Measurements from ENCODE around the gene RALGAPB.
"Not testable (repeated sequence)": the region's sequence is repeated elsewhere in the genome, so short reads cannot be mapped to it uniquely, and the experiment has no call there.

RALGAPB gene

DNA sequence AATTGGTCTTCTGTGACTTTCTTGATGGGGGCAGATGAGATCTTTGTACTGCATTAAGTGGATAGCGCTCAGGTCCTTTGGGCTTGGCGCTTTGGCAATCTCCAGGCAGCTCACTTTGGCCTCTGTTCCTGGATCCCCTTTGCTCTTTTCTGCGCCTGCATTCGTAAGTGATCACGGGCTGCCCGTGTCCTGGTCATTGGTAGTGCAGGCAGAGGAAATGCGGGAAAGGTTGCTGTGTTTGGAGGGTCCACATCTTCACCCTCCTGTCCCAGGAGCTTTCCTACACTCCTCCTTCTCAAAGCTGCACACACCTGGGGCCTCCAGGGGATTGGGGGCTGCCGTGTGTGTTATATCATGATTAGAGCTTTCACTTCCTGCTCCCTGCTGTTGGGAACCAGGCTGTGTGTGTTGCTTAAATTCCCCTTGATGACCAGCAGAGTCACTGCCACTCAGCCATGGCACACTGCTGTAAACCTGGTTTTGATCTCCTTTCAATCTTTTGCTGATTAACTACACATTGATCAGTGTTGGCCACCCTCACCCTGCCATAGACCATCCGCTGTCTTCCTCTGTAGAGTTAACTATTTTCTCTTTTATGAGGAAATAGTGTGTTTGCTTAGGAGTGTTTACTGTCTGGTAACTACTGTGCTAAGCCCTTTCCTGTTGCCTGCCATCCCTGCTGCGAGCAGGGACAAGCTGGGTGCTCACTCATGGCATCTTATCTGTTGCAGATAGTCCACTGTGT lies 24.5 kb upstream of the RALGAPB start:
- no peak for DNase-seq

- DNase-seq, result no peak
These were observed 23.6 kb upstream of the RALGAPB start for GRCh38 chr20:38449046-38449445.

- no peak for DNase-seq
These were observed 22.1 kb upstream of the RALGAPB start for GRCh38 chr20:38450412-38450975.

GRCh38 chr20:38452880-38453624 lies 19.6 kb upstream of the RALGAPB start:
- DNase-seq, result no peak

- DNase-seq, result no peak
These were observed 18.7 kb upstream of the RALGAPB start for GRCh38 chr20:38453941-38454340.

DNA sequence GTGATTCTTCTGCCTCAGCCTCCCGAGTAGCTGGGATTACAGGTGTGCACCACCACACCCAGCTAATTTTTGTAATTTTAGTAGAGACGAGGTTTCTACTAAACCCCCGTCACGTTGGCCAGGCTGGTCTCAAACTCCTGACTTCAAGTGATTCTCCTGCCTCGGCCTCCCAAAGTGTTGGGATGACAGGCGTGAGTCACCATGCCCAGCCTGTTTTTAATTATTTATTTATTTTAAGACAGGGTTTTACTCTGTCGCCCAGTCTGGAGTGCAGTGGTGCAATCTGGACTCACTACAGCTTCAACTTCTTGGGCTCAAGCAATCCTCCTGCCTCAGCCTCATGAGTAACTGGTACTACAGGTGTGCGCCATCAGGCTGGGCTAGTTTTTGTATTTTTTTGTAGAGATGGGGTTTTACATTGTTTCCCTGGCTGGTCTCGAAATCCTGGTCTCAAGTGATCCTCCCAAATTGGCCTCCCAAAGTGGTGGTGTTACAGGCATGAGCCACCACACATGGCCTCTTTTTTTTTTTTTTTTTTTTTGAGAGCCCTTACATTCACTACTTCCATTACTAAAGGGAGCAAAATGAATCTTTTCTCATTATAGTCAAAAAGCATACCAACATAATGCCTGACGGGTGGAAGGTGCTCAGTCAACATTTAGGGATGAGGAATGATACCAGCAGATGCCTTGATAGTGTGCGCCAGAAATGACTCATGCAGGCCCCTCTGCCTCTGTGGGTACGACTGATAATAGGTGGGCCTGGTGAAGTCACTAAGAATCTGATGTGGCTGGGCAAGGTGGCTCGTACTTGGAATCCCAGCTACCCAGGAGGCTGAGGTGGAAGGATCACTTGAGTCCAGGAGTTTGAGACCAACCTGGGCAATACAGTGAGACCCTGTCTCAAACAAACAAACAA lies 17.8 kb upstream of the RALGAPB start:
- no peak for DNase-seq

DNA sequence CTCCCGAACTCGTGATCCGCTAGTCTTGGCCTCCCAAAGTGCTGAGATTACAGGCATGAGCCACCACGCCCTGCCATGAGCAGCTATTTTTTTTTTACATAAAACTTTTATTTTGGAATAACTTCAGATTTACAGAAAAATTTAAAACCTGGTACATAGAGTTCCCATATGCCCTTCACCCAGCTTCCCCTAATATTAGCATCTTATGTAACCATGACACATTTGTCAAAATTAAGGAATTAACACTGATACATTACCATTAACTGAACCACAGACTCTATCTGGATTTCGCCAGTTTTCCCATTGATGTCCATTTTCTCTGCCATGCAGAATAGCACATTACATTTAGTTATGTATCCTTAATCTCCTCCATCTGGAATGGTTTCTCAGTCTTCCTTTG lies 14.3 kb upstream of the RALGAPB start:
- DNase-seq, result no peak

GRCh38 chr20:38460040-38460623 lies 12.5 kb upstream of the RALGAPB start:
- no peak for DNase-seq

DNA sequence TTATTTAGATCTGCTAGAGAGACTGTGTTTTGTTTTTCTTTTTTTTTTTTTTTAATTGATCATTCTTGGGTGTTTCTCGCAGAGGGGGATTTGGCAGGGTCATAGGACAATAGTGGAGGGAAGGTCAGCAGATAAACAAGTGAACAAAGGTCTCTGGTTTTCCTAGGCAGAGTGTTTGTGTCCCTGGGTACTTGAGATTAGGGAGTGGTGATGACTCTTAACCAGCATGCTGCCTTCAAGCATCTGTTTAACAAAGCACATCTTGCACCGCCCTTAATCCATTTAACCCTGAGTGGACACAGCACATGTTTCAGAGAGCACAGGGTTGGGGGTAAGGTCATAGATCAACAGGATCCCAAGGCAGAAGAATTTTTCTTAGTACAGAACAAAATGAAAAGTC lies 12.0 kb upstream of the RALGAPB start:
- DNase-seq, result not testable (repeated sequence)

DNA sequence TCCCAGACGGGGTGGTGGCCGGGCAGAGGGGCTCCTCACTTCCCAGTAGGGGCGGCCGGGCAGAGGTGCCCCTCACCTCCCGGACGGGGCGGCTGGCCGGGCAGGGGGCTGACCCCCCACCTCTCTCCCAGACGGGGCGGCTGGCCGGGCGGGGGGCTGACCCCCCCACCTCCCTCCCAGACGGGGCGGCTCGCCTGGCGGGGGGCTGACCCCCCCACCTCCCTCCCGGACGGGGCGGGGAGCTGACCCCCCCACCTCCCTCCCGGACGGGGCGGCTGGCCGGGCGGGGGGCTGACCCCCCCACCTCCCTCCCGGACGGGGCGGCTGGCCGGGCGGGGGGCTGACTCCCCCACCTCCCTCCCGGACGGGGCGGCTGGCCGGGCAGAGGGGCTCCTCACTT lies 11.5 kb upstream of the RALGAPB start:
- DNase-seq, result not testable (repeated sequence)

DNA sequence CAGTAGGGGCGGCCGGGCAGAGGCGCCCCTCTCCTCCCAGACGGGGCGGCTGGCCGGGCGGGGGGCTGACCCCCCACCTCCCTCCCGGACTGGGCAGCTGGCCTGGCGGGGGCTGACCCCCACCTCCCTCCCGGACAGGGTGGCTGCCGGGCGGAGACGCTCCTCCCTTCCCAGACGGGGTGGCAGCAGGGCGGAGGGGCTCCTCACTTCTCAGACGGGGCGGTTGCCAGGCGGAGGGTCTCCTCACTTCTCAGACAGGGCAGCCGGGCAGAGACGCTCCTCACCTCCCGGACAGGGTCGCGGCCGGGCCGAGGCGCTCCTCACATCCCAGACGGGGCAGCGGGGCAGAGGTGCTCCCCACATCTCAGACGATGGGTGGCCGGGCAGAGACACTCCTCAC lies 11.1 kb upstream of the RALGAPB start:
- not testable (repeated sequence) for DNase-seq

GRCh38 chr20:38466171-38466570 lies 6.5 kb upstream of the RALGAPB start:
- no peak for DNase-seq

- no peak for DNase-seq
These were observed 5.7 kb upstream of the RALGAPB start for GRCh38 chr20:38466983-38467382.

DNA sequence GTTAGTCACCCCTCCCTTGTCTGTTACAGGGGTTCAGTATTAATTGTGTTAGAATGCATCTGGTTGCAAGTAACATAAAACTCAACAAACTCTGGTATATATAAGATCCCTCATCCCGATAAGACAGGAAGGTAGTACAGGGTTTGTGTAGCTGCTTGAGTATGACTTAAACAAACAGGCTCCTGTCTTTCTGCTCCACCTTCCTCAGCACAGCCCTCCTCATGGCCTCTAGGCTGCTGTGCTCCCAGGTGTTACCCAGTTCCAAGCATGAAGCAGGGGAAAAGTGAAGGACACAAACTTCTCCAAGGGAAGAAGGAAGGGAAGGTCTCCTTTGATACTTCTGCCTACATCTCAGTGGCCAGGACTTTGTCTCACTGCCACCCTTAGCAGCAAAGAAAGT lies 1.4 kb upstream of the RALGAPB start:
- DNase-seq, result no peak

DNA sequence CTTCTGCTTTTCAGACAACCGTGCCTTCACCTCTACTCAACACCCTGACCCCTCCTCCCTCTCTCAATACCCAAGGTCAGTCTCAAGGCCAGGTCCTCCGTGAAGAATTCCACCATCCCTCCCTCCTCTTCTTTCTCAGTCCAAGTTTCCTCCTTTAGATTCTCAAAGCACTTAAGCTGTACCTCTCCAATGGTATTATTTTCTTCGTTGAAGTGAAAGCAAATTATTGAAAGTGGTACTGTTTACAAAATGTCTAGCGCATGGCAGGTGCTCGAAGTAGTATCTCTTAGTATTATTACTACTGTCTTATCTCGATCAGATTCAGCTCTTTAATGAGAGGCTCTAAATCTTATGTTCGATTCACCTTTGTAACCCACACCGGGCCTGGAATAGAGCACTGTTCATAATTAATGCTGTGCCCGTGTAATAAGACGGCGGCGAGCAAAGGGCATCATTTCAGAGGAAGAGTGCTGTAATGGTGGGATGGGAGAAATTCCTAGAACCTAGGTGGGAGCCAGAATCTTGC lies 593 bp upstream of the RALGAPB start:
- no peak for DNase-seq

- no peak for DNase-seq
These were observed 738 bp downstream of the RALGAPB start for GRCh38 chr20:38473367-38473795.

GRCh38 chr20:38477747-38478146 lies 5.1 kb downstream of the RALGAPB start:
- DNase-seq, result no peak

DNA sequence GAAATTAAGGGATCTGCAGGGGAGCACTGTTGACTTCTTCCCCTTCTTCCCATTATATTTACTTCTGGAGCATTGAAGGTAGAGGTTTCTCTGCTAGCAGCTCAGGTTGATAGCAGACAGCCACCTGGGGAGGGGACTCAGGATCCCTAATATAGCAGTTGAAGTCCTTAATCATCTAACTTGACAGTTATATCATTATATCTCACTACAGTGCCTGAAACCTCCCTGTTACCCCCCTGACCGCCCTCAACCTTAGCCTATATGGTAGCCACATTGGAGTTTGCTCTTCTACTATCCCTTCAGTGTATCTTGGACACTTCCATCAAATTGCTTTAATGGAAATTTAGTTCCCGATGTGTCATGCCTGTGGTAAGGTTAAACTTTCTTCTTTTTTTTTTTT lies 7.0 kb downstream of the RALGAPB start:
- DNase-seq, result no peak

DNA sequence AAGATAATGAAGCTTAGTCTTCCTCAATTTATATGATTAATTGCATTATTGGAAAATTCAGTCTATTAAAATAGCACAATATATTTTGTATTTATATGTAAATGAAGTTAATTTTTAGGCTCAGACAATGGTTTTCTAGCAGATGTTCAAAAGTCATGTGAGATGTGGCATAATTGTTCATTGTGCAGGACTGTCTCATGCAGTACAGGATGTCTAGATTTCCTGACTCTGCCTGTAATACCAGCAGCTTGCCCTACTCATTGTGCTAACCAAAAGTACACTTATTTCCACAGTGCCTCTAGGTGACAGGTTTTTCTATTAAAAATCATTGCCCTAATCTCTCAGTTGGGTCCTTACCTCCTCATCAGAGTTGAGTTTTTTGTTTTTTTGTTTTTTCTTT lies 12.4 kb downstream of the RALGAPB start:
- no peak for DNase-seq

DNA sequence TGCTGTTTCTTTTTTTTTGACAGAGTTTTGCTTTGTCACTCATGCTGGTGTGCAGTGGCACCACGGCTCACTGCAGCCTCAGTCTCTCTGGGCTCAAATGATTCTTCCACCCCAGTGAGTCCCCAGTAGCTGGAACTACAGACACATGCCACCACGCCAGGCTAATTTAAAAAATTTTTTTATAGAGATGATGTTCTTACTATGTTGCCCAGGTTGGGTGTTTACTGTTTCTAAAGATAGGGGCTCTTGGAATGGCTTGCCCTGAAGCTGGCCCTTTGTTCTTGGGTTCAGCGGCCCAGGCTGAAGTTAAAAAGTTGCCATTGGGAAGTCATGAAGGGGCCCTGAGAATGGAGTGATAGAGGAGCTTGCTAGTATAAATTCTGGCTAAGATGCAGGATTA lies 16.5 kb downstream of the RALGAPB start:
- DNase-seq, result no peak

DNA sequence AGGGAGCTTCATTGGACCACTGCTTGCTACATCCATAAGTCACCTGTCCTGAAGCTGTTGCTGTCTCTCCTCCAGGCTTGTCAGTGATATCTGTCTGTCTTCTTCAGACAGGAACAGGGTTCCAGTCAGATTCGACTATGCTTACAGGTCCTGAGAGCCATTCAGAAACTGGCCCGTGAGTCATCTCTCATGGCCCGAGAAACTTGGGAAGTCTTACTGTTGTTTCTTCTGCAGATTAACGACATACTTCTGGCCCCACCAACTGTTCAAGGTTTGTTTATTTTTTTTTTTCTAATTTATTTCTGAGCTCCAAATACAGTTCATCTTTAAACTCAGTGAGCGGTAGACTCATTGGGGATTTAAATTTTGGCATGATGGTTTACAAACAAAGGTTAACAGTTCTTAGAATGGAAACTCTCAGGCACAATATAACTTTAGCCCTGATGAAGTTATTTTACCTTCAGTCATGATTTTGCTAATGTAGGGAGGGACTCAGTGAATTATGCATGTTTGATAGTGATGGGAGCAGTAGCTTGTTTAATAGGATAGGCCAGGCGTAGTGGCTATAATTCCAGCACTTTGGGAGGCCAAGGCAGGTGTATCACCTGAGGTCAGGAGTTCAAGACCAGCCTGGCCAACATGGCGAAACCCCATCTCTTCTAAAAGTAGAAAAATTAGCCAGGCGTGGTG lies 24.7 kb downstream of the RALGAPB start:
- DNase-seq, result no peak

DNA sequence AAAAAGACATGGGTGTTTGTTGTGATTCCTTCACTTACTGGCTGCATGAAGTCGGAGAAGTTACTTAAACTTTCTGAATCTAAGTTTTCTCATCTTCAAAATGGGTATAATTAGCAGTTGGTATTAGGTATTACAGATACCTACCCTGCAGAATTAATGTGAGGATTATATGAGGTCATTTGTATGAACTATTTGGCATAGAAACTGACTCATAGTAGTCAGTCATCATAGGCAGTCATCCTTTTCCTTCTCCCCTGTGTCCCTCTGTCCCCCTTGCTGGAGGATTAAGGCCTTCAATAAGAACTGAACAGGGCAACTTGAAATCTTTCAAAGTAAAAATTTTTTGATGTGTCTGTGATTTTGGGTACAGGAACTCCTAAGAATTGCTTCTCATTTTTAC lies 26.3 kb downstream of the RALGAPB start:
- DNase-seq, result no peak
